Endothelial cell of umbilical vein (primary cell): Measurements from ENCODE around the gene IRF8. TPM values are rescaled to one million over a fixed set of nuclear protein-coding genes. Genes with fewer than 3 reads are reported as not detected.

Experiments
- BruUV-seq: library from RNA; stranded (reverse); fragments of 400-500 nt; replicated peaks from 2 replicates; lab custom pipeline; 2021; lab: Mats Ljungman, UMichigan
- CTCF ChIA-PET: fragments of 300-600, 350-600 bp; sonication (Branson Sonifier 250); formaldehyde crosslinking; loops from one replicate; lab custom pipeline; 2021; ENCODE audit warnings: antibody characterized with exemption, inconsistent platforms; lab: Charles Lee
- POLR2A ChIA-PET: fragments of 300-600, 350-600 bp; sonication (Branson Sonifier 250); formaldehyde crosslinking; loops from one replicate; lab custom pipeline; 2021; ENCODE audit warnings: antibody characterized with exemption, inconsistent platforms; lab: Charles Lee
- DNase-seq: peaks from one replicate; pipeline ENCODE4 v3.0.0-alpha.2; 2011; ENCODE audit warnings: low read depth, low spot score
- FAIRE-seq: peaks from 2 replicates; lab custom pipeline; 2011; peaks lifted over from hg19 to GRCh38; lab: Jason Lieb, UNC
- H2AFZ ChIP-seq: 2 replicates; pipeline ENCODE4 v1.6.0; 2012; ENCODE audit warnings: low read depth, low read length, control low read depth, inconsistent platforms
- H3K27ac ChIP-seq: 2 replicates; pipeline ENCODE4 v1.5.1; 2011; ENCODE audit warnings: low read depth, mild to moderate bottlenecking, control low read depth, low read length, moderate library complexity; ENCODE audit not compliant: insufficient read depth
- H3K27me3 ChIP-seq, 2 experiments: 2 replicates each; pipeline versions ENCODE4 v1.6.0 to v1.6.1; 2011; ENCODE audit warnings: low read length in 2 of 2, mixed read lengths in 1 of 2; ENCODE audit not compliant: control insufficient read depth in 2 of 2, insufficient read depth in 2 of 2
- H3K36me3 ChIP-seq, 2 experiments: 2 replicates in 1 of 2; 3 replicates in 1 of 2; pipeline ENCODE4 v1.5.1; 2011; ENCODE audit warnings: low read length in 2 of 2, mild to moderate bottlenecking in 1 of 2, moderate library complexity in 1 of 2; ENCODE audit not compliant: control insufficient read depth in 2 of 2, insufficient read depth in 2 of 2; ENCODE audit errors: extremely low read depth in 1 of 2
- H3K4me1 ChIP-seq: 3 replicates; pipeline ENCODE4 v1.5.1; 2011; ENCODE audit warnings: mild to moderate bottlenecking, low read length; ENCODE audit not compliant: control insufficient read depth, insufficient read depth; ENCODE audit errors: extremely low read depth
- H3K4me2 ChIP-seq: 2 replicates; pipeline ENCODE4 v1.6.1; 2011; ENCODE audit warnings: low read length, control low read depth, mixed read lengths; ENCODE audit not compliant: insufficient read depth
- H3K4me3 ChIP-seq, 3 experiments: fragments of 200-600 bp in 1 of 3; sonication (generic), shearing (Covaris generic) in 1 of 3; replicated peaks in 1 of 3; 2 replicates each; pipeline ENCODE4 v1.5.1; 2011 to 2016; ENCODE audit warnings: control low read depth in 3 of 3, low read length in 3 of 3, mild to moderate bottlenecking in 2 of 3, inconsistent platforms in 1 of 3, low read depth in 1 of 3, moderate library complexity in 1 of 3; ENCODE audit not compliant: insufficient read depth in 1 of 3
- H3K79me2 ChIP-seq: 2 replicates; pipeline ENCODE4 v1.6.0; 2012; ENCODE audit warnings: low read length, inconsistent platforms; ENCODE audit not compliant: control insufficient read depth, insufficient read depth
- H3K9ac ChIP-seq: replicated peaks from 2 replicates; pipeline ENCODE3; 2011; ENCODE audit warnings: low read length, control low read depth; ENCODE audit not compliant: insufficient read depth; ENCODE audit errors: extremely low read depth
- H3K9me1 ChIP-seq: replicated peaks from 3 replicates; pipeline ENCODE4 v1.6.0; 2011; ENCODE audit warnings: mild to moderate bottlenecking, low read length; ENCODE audit not compliant: control insufficient read depth, insufficient read depth; ENCODE audit errors: extremely low read depth
- H3K9me3 ChIP-seq: replicated peaks from 2 replicates; pipeline ENCODE4 v1.5.1; 2012; ENCODE audit warnings: low read length, inconsistent platforms; ENCODE audit not compliant: control insufficient read depth, insufficient read depth
- H4K20me1 ChIP-seq: replicated peaks from 2 replicates; pipeline ENCODE3; 2011; ENCODE audit warnings: mild to moderate bottlenecking, low read length; ENCODE audit not compliant: control insufficient read depth, insufficient read depth; ENCODE audit errors: extremely low read depth
- EZH2 ChIP-seq: IDR thresholded peaks from 2 replicates; pipeline ENCODE4 v1.6.1; 2012; ENCODE audit warnings: borderline replicate concordance, low read depth, mild to moderate bottlenecking, moderate library complexity, low read length, inconsistent platforms; ENCODE audit not compliant: severe bottlenecking
- FOS ChIP-seq: IDR thresholded peaks from 2 replicates; pipeline ENCODE4 v1.6.1; 2011; ENCODE audit warnings: mild to moderate bottlenecking, low read length, moderate library complexity, borderline replicate concordance; ENCODE audit not compliant: insufficient read depth
- GATA2 ChIP-seq: IDR thresholded peaks from 2 replicates; pipeline ENCODE4 v1.7.0; 2011; ENCODE audit warnings: low read depth, mild to moderate bottlenecking, moderate library complexity, mixed read lengths, low read length; ENCODE audit not compliant: insufficient read length, insufficient read depth
- JUN ChIP-seq: IDR thresholded peaks from 2 replicates; pipeline ENCODE4 v1.6.1; 2011; ENCODE audit warnings: borderline replicate concordance, low read depth; ENCODE audit not compliant: insufficient read length, insufficient read depth
- MYC ChIP-seq: IDR thresholded peaks from one replicate; pipeline ENCODE4 v1.6.1; 2011; ENCODE audit warnings: mild to moderate bottlenecking, low read depth, low read length
- POLR2A ChIP-seq: IDR thresholded peaks from 2 replicates; pipeline ENCODE4 v1.6.1; 2012; ENCODE audit warnings: low read depth, mild to moderate bottlenecking, control low read depth, low read length
- POLR2AphosphoS5 ChIP-seq: IDR thresholded peaks from 2 replicates; pipeline ENCODE4 v1.6.1; 2012; ENCODE audit warnings: low read depth, mild to moderate bottlenecking, control low read depth, low read length, moderate library complexity; ENCODE audit not compliant: insufficient read depth
- dilution Hi-C: fragments of 300-500 bp; cut with MboI; formaldehyde crosslinking; loops from one replicate; pipeline ENCODE4 v1.15.0; 2019; ENCODE audit warnings: low sequenced_read_pairs; ENCODE audit not compliant: extremely low pct_ligation_motif_present
- intact Hi-C: fragments of 100-400 bp; cut with micrococcal nuclease; formaldehyde crosslinking; loops from one replicate; pipeline ENCODE4 v1.10.0; 2022
- polyA plus RNA-seq, 4 experiments: library from polyadenylated mRNA; depleted of rRNA in 3 of 4; stranded (reverse) in 3 of 4; unstranded in 1 of 4; fragments of >200 nt; gene quantifications; 2 replicates each; pipeline versions ENCODE4 v1.2.1 to v1.2.3, GENCODE V29; 2011 to 2012; ENCODE audit warnings: missing spikeins in 1 of 4
- total RNA-seq: library from RNA; stranded (reverse); gene quantifications from 2 replicates; pipeline ENCODE4 v1.2.3, GENCODE V29; 2021
- TF ChIP-seq, protein P1 (sequence below): IDR thresholded peaks from 2 replicates; pipeline ENCODE4 v1.6.1; 2011; ENCODE audit not compliant: insufficient read depth, insufficient read length
- TF ChIP-seq, protein P2 (sequence below), 2 donors: IDR thresholded peaks; 1 replicate in 1 of 2; 2 replicates in 1 of 2; pipeline ENCODE4 v1.5.1; 2011; ENCODE audit warnings: low read length in 2 of 2, mild to moderate bottlenecking in 2 of 2, moderate library complexity in 2 of 2, control low read depth in 1 of 2, inconsistent platforms in 1 of 2, low read depth in 1 of 2; ENCODE audit not compliant: insufficient read depth in 1 of 2; ENCODE audit errors: extremely low read depth in 1 of 2

The IRF8 gene
- total and polyA plus RNA-seq, 2 donors (not counting 3 experiments of a cell fraction or from before 2014, with no cell fraction given), result not detected

- POLR2A ChIA-PET, result no interaction called here
- Histone ChIP-seq H3K36me3 (no peaks in the 10 kb centered on the region), H3K27me3 (peaks cover 5 to 12% of the 10 kb centered on the region in 2 experiments), H3K4me1 (no peaks in the 10 kb centered on the region), H4K20me1 (no peaks in the 10 kb centered on the region), H3K9ac (no peak overlapping the region), H3K27ac (no peak overlapping the region), H3K4me2 (no peak overlapping the region), H2AFZ (no peak overlapping the region), H3K9me1 (no peaks in the 10 kb centered on the region), H3K79me2 (no peaks in the 10 kb centered on the region), H3K4me3 (no peak overlapping the region), H3K9me3 (no peaks in the 10 kb centered on the region)
- DNase-seq (no peak), FAIRE-seq (no peak)
- CTCF ChIA-PET, result interaction anchor here (1.6 kb wide), 1 partner anchor 63 kb away, joined by 4 read pairs; no protein-coding TSS in a partner anchor
- intact Hi-C loops, result no loop called here
- dilution Hi-C loops, result no loop called here
- TF ChIP-seq FOS (no peak), MYC (no peak), EZH2 (no peak), POLR2A (no peak), POLR2AphosphoS5 (no peak), GATA2 (no peak), JUN (no peak)
- TF ChIP-seq, protein P1, sequence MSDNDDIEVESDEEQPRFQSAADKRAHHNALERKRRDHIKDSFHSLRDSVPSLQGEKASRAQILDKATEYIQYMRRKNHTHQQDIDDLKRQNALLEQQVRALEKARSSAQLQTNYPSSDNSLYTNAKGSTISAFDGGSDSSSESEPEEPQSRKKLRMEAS, result no peak
- no TSS peak for BruUV-seq
These were observed 25.7 kb downstream of the IRF8 start for GRCh38 chr16:85924675-85925074.

GRCh38 chr16:85926370-85926769 lies 27.4 kb downstream of the IRF8 start:
- no peaks in the 10 kb centered on the region for H3K9me3 ChIP-seq
- ChIA-PET POLR2A (no interaction called here), CTCF (no interaction called here)
- H3K27ac ChIP-seq, result no peak overlapping the region
- H3K9me1 ChIP-seq, result no peaks in the 10 kb centered on the region
- no peak for DNase-seq
- H4K20me1 ChIP-seq, result no peaks in the 10 kb centered on the region
- no peaks in the 10 kb centered on the region for H3K4me1 ChIP-seq
- H3K27me3 ChIP-seq, result peaks cover 5 to 12% of the 10 kb centered on the region in 2 experiments
- H3K36me3 ChIP-seq, result no peaks in the 10 kb centered on the region
- TF ChIP-seq POLR2A (no peak), JUN (no peak), GATA2 (no peak), EZH2 (no peak), FOS (no peak), POLR2AphosphoS5 (no peak), MYC (no peak)
- TF ChIP-seq, protein P1, result no peak
- TF ChIP-seq, protein P2, sequence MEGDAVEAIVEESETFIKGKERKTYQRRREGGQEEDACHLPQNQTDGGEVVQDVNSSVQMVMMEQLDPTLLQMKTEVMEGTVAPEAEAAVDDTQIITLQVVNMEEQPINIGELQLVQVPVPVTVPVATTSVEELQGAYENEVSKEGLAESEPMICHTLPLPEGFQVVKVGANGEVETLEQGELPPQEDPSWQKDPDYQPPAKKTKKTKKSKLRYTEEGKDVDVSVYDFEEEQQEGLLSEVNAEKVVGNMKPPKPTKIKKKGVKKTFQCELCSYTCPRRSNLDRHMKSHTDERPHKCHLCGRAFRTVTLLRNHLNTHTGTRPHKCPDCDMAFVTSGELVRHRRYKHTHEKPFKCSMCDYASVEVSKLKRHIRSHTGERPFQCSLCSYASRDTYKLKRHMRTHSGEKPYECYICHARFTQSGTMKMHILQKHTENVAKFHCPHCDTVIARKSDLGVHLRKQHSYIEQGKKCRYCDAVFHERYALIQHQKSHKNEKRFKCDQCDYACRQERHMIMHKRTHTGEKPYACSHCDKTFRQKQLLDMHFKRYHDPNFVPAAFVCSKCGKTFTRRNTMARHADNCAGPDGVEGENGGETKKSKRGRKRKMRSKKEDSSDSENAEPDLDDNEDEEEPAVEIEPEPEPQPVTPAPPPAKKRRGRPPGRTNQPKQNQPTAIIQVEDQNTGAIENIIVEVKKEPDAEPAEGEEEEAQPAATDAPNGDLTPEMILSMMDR (IDR thresholded peaks at IDR 0.05; ENCODE audit: extremely low read depth in 1 of 2, insufficient read depth in 1 of 2, low read depth in 1 of 2, low read length in 2 of 2), result no peak
- H2AFZ ChIP-seq, result no peak overlapping the region
- H3K4me3 ChIP-seq, result no peak overlapping the region
- H3K4me2 ChIP-seq, result no peak overlapping the region
- H3K79me2 ChIP-seq, result no peaks in the 10 kb centered on the region
- intact Hi-C loops, result no loop called here
- no peak for FAIRE-seq
- no TSS peak for BruUV-seq
- dilution Hi-C loops, result no loop called here
- no peak overlapping the region for H3K9ac ChIP-seq
